GF-D8 (cell line): ENCODE data around the gene TET2.

Source experiments
- DNase-seq: peaks from one replicate; lab custom pipeline; 2025; lab: John Stamatoyannopoulos, UW

Gene TET2

GRCh38 chr4:105236202-105236915 lies 89.7 kb downstream of the TET2 start:
- DNase-seq, result no peak

- DNase-seq, result no peak
Observed at GRCh38 chr4:105236916-105237311, 90.2 kb downstream of the TET2 start.

- no peak for DNase-seq
Observed at GRCh38 chr4:105240037-105240436, 93.4 kb downstream of the TET2 start.

DNA sequence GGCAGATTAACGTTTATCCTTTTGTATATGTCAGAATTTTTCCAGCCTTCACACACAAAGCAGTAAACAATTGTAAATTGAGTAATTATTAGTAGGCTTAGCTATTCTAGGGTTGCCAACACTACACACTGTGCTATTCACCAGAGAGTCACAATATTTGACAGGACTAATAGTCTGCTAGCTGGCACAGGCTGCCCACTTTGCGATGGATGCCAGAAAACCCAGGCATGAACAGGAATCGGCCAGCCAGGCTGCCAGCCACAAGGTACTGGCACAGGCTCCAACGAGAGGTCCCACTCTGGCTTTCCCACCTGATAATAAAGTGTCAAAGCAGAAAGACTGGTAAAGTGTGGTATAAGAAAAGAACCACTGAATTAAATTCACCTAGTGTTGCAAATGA lies 94.8 kb downstream of the TET2 start:
- no peak for DNase-seq

DNA sequence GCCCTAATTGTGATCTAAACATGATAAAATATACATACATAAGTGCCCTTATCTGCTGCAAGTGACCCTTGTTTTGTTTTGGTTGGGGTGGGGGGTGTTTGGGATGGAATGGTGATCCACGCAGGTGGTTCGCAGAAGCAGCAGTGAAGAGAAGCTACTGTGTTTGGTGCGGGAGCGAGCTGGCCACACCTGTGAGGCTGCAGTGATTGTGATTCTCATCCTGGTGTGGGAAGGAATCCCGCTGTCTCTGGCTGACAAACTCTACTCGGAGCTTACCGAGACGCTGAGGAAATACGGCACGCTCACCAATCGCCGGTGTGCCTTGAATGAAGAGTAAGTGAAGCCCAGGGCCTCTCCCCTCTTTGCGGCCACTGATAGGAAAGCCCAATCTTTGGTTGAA lies 96.8 kb downstream of the TET2 start:
- no peak for DNase-seq

DNA sequence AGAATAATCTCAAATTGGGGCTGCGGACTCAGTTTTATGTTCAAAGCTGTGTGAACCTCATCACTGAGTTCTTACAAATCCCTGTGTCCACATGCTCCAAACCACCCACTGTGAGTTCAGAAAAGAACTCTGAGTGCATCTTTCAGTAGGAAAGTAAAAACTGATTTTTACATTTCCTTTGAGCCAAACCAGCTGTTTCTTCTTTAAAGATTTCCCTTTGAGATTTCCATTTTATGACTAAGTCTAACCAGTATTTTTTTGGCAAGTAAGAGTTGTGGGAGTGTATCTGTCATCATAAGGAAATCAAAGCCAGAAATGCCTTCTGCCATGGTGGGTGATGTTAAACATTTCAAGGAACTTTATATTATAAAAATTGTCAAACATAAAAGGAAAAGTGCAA lies 100.0 kb downstream of the TET2 start:
- DNase-seq, result no peak

DNA sequence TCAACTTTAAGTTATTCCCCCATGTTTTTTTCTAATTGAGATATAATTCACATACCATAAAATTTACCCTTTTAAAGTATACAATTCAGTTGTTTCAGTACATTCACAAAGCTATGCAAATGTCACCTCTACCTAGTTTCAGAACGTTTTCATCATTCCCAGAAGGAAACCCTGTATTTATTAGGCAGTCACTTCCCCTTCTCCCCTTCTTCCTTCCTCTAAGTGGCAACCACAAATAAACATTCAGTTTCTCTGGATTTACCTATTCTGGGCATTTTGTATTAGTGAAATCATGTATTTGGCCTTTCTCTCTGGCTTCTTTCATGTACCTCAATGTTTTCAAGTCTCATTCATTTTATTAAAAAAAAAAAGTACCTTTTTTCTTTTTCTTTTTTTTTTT lies 101.9 kb downstream of the TET2 start:
- no peak for DNase-seq

- no peak for DNase-seq
Observed at GRCh38 chr4:105257817-105258495, 111.3 kb downstream of the TET2 start.

DNA sequence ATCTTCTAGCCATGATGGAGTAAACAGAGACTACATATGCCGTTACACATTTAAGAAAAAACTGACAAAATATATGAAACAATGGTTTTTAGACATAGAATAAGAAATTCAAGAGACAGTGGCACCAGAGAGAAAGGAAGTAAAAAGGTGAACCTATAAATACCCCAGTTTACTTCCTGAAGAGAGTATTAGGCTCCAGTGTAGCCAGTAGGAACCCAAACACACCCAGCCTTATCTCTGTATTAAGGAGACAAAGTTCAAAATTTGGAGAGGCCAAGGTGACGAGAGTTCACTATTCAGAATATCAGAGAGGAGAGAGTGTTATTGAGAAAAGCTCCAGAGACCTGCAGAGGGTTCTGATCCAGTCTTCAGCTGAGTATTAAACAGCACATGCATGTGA lies 119.0 kb downstream of the TET2 start:
- no peak for DNase-seq

DNA sequence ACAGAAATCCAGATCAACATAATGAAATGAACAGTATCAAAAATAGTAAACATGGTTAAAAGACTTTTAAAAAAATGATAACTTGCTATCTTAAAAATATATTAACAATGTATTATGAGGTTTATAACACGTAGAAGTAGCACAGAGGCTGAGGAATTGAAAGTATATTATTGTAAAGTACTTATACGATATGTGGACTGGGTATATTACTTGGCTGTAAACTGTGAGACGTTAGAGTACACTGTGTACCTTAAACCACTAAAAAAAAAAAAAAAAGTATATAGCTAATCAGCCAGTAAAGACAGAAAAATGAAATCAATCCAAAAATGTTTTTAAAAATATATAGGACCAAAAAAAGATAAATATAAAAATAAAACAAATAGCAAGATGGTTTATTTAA lies 120.6 kb downstream of the TET2 start:
- no peak for DNase-seq

DNA sequence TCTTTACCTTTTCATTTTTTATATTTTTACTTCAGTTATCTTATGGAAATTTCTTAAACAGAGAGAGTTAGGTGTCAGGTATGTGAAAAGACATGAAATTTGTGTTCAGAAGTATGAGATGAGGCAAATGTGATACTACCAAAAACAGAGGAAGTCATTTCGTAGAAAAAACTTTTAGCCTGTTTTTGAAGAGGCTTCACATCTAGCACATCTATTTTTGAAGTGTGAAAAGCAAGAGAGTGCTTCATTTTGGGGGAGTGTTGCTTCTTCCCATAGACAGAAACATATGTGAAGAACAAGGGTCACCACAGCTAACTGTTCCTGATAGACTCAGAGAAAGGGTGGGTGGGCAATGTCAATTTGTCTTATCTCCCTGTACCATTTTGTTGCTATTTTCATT lies 125.3 kb downstream of the TET2 start:
- no peak for DNase-seq

DNA sequence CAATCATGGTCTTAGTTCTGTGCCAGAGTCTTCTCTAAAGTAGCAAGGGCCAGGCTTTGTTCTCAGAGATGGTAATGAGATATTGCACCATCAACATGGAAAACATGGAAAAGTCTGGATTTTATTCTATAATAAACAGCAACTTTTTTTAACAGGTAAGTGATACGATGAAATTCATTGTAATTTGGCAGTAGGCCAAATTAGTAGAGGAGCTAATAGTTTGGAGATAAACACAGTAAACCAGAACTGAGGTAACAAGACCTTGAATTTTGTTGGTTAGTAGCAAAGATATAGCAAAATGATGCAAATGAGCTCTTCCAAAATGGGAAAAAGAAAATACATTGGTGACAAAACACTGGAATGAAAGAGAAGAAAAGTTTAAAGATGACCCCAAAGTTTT lies 126.6 kb downstream of the TET2 start:
- DNase-seq, result no peak

- DNase-seq, result no peak
Observed at GRCh38 chr4:105274090-105274489, 127.4 kb downstream of the TET2 start.

GRCh38 chr4:105274504-105274903 lies 127.8 kb downstream of the TET2 start:
- no peak for DNase-seq

DNA sequence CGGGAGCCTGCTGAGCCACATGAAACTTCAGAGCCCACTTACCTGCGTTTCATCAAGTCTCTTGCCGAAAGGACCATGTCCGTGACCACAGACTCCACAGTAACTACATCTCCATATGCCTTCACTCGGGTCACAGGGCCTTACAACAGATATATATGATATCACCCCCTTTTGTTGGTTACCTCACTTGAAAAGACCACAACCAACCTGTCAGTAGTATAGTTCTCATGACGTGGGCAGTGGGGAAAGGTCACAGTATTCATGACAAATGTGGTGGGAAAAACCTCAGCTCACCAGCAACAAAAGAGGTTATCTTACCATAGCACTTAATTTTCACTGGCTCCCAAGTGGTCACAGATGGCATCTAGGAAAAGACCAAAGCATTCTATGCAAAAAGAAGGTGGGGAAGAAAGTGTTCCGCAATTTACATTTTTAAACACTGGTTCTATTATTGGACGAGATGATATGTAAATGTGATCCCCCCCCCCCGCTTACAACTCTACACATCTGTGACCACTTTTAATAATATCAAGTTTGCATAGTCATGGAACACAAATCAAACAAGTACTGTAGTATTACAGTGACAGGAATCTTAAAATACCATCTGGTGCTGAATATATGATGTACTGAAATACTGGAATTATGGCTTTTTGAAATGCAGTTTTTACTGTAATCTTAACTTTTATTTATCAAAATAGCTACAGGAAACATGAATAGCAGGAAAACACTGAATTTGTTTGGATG lies 129.9 kb downstream of the TET2 start:
- DNase-seq, result no peak

- no peak for DNase-seq
Observed at GRCh38 chr4:105277702-105278101, 131.0 kb downstream of the TET2 start.

GRCh38 chr4:105279314-105279713 lies 132.6 kb downstream of the TET2 start:
- DNase-seq, result no peak

DNA sequence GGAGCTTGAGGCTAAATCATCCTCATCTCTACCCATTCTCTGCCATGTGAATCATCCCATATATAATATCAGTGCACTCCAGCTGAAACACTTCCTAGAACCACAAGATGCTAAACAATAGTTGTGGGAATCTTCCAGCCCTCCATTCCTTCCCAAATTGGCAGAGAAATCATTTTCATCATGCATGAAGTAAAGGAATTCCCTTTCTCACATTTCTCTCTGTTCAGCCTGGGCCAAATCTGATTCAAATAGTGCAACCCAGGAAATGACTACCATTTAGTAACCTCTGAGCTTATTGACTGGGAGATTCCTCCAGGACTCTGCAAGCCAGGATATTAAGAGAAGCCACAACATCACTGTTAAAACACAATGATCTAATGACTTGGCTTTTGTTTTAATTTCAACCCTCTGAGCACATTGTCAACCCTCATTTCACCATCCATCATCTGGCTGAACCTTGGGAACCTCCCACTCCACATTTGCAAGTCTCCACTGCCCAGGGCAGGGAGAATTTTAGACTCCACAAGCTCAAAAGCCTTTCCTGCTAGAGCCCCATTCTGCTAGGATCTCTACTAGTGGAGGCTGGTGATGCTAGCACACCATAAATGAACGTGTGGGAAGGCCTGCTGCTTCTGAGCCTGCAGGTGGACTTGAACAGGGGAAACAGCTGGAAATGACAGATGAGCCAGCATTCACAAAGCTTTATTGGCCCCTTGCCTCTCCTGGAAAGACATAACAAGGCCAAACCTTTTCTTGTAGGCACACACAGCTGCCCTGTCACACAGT lies 133.9 kb downstream of the TET2 start:
- no peak for DNase-seq

GRCh38 chr4:105281124-105281415 lies 134.4 kb downstream of the TET2 start:
- DNase-seq, result no peak

- no peak for DNase-seq
Observed at GRCh38 chr4:105282489-105282888, 135.8 kb downstream of the TET2 start.

DNA sequence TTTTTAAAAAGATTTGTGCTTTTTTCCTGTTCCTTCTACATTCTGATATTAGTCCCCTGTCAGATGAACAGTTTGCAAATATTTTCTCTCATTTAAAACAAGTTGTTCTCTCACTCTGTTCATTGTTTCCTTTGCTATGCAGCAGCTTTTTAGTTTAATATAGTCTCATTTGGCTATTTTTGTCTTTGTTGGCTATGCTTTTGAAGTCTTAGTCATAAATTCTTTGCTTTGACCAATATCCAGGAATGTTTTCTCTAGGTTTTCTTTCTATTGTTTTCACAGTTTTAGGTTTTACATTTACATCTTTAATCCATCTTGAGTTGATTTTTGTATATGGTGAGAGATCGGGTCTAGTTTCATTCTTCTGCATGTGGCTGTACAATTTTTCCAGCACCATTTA lies 136.8 kb downstream of the TET2 start:
- no peak for DNase-seq

- DNase-seq, result no peak
Observed at GRCh38 chr4:105288121-105288520, 141.4 kb downstream of the TET2 start.

- no peak for DNase-seq
Observed at GRCh38 chr4:105291925-105292324, 145.2 kb downstream of the TET2 start.
